Heart left ventricle (tissue), 16 donors: Measurements from ENCODE around the gene IL25. TPM values are rescaled to one million over a fixed set of nuclear protein-coding genes. Genes with fewer than 3 reads are reported as not detected.

Experiments
- ATAC-seq, 4 donors: fragments of 200-7000 bp; cut with Tn5 transposase; one replicate each; pipeline ENCODE4 v1.9.1; 2020 to 2022; ENCODE audit warnings: moderate library complexity in 4 of 4, mild to moderate bottlenecking in 3 of 4, moderate number of reproducible peaks in 1 of 4
- DNase-seq, 5 donors: peaks; one replicate each; pipeline ENCODE4 v3.0.0-alpha.2; 2020
- H3K27ac ChIP-seq, 12 donors: fragments of 200-600 bp; sonication (generic) in 4 of 12; one replicate each; pipeline versions ENCODE4 v1.5.0 to v1.8.0; 2016 to 2022; ENCODE audit warnings: mild to moderate bottlenecking in 2 of 12
- H3K27me3 ChIP-seq, 9 donors: fragments of 200-600 bp; sonication (generic) in 2 of 9; one replicate each; pipeline versions ENCODE4 v1.5.1 to v1.8.0; 2016 to 2022; ENCODE audit warnings: mild to moderate bottlenecking in 3 of 9
- H3K36me3 ChIP-seq, 9 donors: fragments of 200-600 bp; sonication (generic) in 2 of 9; one replicate each; pipeline versions ENCODE4 v1.5.0 to v1.8.0; 2018 to 2022; ENCODE audit warnings: mild to moderate bottlenecking in 2 of 9
- H3K4me1 ChIP-seq, 12 donors: fragments of 200-600 bp; sonication (generic) in 4 of 12; one replicate each; pipeline versions ENCODE4 v1.5.0 to v1.8.0; 2016 to 2022; ENCODE audit warnings: mild to moderate bottlenecking in 3 of 12
- H3K4me3 ChIP-seq, 12 donors: fragments of 200-600 bp; sonication (generic) in 4 of 12; one replicate each; pipeline versions ENCODE4 v1.5.0 to v1.8.0; 2017 to 2022; ENCODE audit warnings: mild to moderate bottlenecking in 9 of 12, moderate library complexity in 4 of 12
- H3K9me3 ChIP-seq, 12 donors: fragments of 200-600 bp; sonication (generic) in 4 of 12; one replicate each; pipeline versions ENCODE4 v1.5.0 to v1.8.0; 2016 to 2022; ENCODE audit warnings: mild to moderate bottlenecking in 1 of 12
- POLR2A ChIP-seq, 2 donors: fragments of 450-650 bp; IDR thresholded peaks; one replicate each; pipeline ENCODE4 v1.6.1; 2017; ENCODE audit warnings: antibody characterized with exemption in 2 of 2, mild to moderate bottlenecking in 2 of 2, moderate library complexity in 2 of 2
- WGBS, 4 donors: extraction: QIAGEN DNeasy Blood & Tissue Kit in 2 of 4; methylation state at CpG; one replicate each; pipeline versions ENCODE4 v1.1.5 to v1.1.7; 2013 to 2018; 5-methylcytosine and 5-hydroxymethylcytosine counted together
- intact Hi-C, 10 donors: fragments of 100-400 bp; cut with DNase I; formaldehyde crosslinking; loops; one replicate each; pipeline versions ENCODE4 v1.11.1 to v1.14.2; 2022
- polyA plus RNA-seq, 2 donors: library from polyadenylated mRNA; stranded (reverse); fragments of 200-250 nt; gene quantifications; one replicate each; pipeline ENCODE4 v1.2.3, GENCODE V29; 2013
- total RNA-seq, 9 donors: library from RNA; depleted of rRNA in 2 of 9; stranded (reverse); fragments of >200 nt in 2 of 9; fragmentation: NEBNext Ultra II Directional in 3 of 9; extraction: Animal tissue kit (Norgen Biotek cat#: 25700) in 3 of 9; gene quantifications; one replicate each; pipeline versions ENCODE4 v1.1.0 to v1.2.4, GENCODE V29; 2016 to 2023
- TF ChIP-seq, protein P1 (sequence below), 12 donors: fragments of 200-600 bp; sonication (generic) in 4 of 12; IDR thresholded peaks; one replicate each; pipeline versions ENCODE4 v1.5.0 to v1.8.0; 2018 to 2022; ENCODE audit warnings: antibody characterized with exemption in 12 of 12, mild to moderate bottlenecking in 5 of 12
- donor health status: ischemic (EF 13 %, LVEDD 7.1; RV severe dilation, severe dysfunction).
- donor health status: healthy with polysubstance abuse.
- donor health status: DM: no; HTN: yes; CAD: no.
- donor health status: DM: no; HTN: no; CAD: no.
- donor health status: ischemic (EF 25% LVEDD 6.9; RV normal size, moderate dysfunction).
- donor health status: ischemic (EF 25% LVEDD 5.7; RV mildly dilated, moderate dysfunction).
- donor health status: healthy.
- donor health status: DM: yes; HTN: yes; CAD: no.
- donor health status: ischemic (EF 35%, LVEDD 5.7; RV mildly dilated, moderate dysfunction).
- donor health status: nonischemic (EF 11% LVEDD 7.7; RV severe dilation, severe dysfunction).
- donor health status: DM: yes; HTN: yes; CAD: no.
- donor health status: PGD.
- donor health status: ischemic (EF 29% LVEDD 5.4; RV normal size, mild dysfunction).
- donor health status: nonischemic (EF 23%, LVEDD 6.1; RV moderate dilation, normal function).

IL25 gene
- total and polyA plus RNA-seq, 11 donors: 0.29 TPM; not detected in 10

GRCh38 chr14:23409966-23410635 is 37.5 kb downstream of the IL25 start:
- intact Hi-C loops: loop anchor here in 3 of 10 donors (2.0 to 5.0 kb wide), 3 partner anchors 32 to 37 kb away; no protein-coding TSS in a partner anchor
- Histone ChIP-seq H3K27ac (peak overlapping the region; percentile 46 to 91 (median 72)), H3K27me3 (peaks cover 0 to 10% (median 0%) of the 10 kb centered on the region in 9 donors), H3K9me3 (no peaks in the 10 kb centered on the region), H3K36me3 (peaks cover 0 to 50% (median 21%) of the 10 kb centered on the region in 9 donors), H3K4me1 (peaks cover 0 to 42% (median 3%) of the 10 kb centered on the region in 12 donors), H3K4me3 (no peak overlapping the region)
- ATAC-seq (peak; percentile 50 to 68 (median 56)), DNase-seq (peak; percentile 65 to 93 (median 81))
- WGBS, 4 donors: 36 to 48% (median 42%) methylated on average over 14 of the region's 14 CpGs
- TF ChIP-seq, protein P1, sequence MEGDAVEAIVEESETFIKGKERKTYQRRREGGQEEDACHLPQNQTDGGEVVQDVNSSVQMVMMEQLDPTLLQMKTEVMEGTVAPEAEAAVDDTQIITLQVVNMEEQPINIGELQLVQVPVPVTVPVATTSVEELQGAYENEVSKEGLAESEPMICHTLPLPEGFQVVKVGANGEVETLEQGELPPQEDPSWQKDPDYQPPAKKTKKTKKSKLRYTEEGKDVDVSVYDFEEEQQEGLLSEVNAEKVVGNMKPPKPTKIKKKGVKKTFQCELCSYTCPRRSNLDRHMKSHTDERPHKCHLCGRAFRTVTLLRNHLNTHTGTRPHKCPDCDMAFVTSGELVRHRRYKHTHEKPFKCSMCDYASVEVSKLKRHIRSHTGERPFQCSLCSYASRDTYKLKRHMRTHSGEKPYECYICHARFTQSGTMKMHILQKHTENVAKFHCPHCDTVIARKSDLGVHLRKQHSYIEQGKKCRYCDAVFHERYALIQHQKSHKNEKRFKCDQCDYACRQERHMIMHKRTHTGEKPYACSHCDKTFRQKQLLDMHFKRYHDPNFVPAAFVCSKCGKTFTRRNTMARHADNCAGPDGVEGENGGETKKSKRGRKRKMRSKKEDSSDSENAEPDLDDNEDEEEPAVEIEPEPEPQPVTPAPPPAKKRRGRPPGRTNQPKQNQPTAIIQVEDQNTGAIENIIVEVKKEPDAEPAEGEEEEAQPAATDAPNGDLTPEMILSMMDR (IDR thresholded peaks at IDR 0.05): no peak
- peak in 1 of 2 donors; percentile 29 for TF ChIP-seq POLR2A (IDR thresholded peaks at IDR 0.05)

DNA sequence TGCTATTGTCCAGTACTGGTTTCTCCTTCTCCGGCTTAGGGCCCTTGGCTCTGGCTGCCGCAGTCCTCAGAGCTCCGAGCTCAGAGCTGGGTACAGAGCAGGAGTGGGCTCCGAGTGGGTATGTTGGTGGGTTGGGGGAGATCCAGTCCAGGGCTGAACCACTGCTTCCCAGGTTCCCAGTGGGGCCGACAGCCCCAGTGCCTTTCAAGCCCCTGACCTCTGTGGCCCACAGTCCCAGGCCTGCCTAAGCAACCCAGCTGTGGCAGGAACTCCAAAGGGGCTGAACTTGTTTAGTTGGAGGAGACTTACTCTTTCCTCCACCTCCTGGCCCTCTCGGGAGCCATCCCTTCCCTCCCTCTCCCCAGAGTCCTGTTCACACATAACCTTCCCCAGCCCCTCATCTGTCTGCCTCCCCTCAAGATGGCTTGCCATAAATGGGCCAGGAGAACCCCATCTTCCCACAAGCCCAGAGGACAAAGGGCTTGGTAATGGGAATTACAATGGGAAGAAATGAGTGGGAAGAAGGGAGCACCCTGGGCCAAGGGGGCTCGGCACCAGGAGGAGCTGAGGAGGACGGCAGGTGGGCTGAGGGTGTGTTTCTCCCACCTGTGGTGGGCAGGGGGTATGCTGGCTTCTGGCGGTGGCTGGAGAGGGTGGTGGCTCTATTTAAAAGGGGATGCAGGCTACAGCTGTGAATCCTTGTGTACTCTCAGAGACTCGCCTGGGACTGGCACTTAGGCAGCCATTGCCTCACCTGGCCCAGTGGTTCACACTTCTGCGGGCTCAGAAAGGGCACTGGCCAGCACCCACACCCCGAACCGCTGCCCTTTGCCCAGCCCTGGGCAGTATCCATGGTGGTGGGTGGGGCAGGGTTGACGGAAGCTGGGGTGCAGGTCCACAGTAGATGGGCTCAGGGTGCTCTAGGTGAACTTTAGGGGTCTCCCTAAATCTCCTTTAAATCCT is 39.2 kb downstream of the IL25 start:
- intact Hi-C loops: no loop called here
- DNase-seq (peak in 1 of 5 donors; percentile 54), ATAC-seq (peak in 1 of 4 donors; percentile 2)
- H3K9me3 ChIP-seq: no peaks in the 10 kb centered on the region
- peaks cover 0 to 29% (median 1%) of the 10 kb centered on the region in 12 donors for H3K4me1 ChIP-seq
- TF ChIP-seq POLR2A (IDR thresholded peaks at IDR 0.05): peak; percentile 13 to 47
- TF ChIP-seq, protein P1 (IDR thresholded peaks at IDR 0.05): no peak
- H3K4me3 ChIP-seq: no peak overlapping the region
- WGBS, 4 donors: 53 to 68% (median 57%) methylated on average over 13 to 14 of the region's 14 CpGs
- H3K27ac ChIP-seq: peak overlapping the region in 11 of 12 donors; percentile 13 to 91 (median 73)
- H3K27me3 ChIP-seq: peaks cover 0 to 4% (median 0%) of the 10 kb centered on the region in 9 donors
- H3K36me3 ChIP-seq: peaks cover 0 to 51% (median 34%) of the 10 kb centered on the region in 9 donors

DNA sequence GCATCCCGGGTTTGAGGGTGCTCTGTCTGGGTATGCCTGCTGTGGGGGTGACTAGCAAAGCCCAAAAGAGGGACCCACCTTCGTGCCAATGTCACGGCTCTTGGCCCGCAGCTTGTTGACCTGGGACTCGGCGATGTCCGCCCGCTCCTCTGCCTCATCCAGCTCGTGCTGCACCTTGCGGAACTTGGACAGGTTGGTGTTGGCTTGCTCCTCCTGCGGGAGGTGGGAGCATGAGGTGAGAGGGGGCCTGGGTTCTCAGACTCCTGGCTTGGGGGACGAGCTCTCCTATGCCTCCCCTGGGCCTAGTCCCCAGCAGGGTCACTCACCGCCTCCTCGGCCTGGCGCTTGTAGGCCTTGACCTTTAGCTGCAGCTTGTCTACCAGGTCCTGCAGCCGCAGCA is 41.1 kb downstream of the IL25 start:
- H3K4me1 ChIP-seq: peaks cover 0 to 21% (median 1%) of the 10 kb centered on the region in 12 donors
- TF ChIP-seq, protein P1 (IDR thresholded peaks at IDR 0.05): no peak
- peak in 1 of 2 donors; percentile 40 for TF ChIP-seq POLR2A (IDR thresholded peaks at IDR 0.05)
- peaks cover 0 to 69% (median 48%) of the 10 kb centered on the region in 9 donors for H3K36me3 ChIP-seq
- ATAC-seq: no peak
- H3K9me3 ChIP-seq: no peaks in the 10 kb centered on the region
- H3K27me3 ChIP-seq: no peaks in the 10 kb centered on the region
- H3K27ac ChIP-seq: peak overlapping the region in 7 of 12 donors; percentile 26 to 91 (median 73)
- 49 to 67% (median 63%) methylated on average over 15 to 16 of the region's 16 CpGs for WGBS, 4 donors
- no peak overlapping the region for H3K4me3 ChIP-seq
- intact Hi-C loops: no loop called here
- DNase-seq: peak in 1 of 5 donors; percentile 58
